AG04450 (cell line): ENCODE results near the gene PDZD7. TPM values are rescaled to one million over a fixed set of nuclear protein-coding genes. Genes with fewer than 3 reads are reported as not detected.

Experiments
- CTCF ChIA-PET: fragments of 300-600, 350-600 bp; formaldehyde crosslinking; extraction: SDS; loops from one replicate; lab custom pipeline; 2022; ENCODE audit warnings: antibody characterized with exemption, inconsistent platforms; lab: Charles Lee
- POLR2A ChIA-PET: fragments of 350-600 bp; formaldehyde crosslinking; extraction: SDS; loops from one replicate; lab custom pipeline; 2021; ENCODE audit warnings: antibody characterized with exemption, inconsistent platforms; lab: Yijun Ruan, JAX
- DNase-seq: peaks from one replicate; pipeline ENCODE4 v3.0.0-alpha.2; 2011; ENCODE audit warnings: low read depth, low spot score
- H3K27ac ChIP-seq: one replicate; pipeline ENCODE4 v1.5.1; 2012; ENCODE audit warnings: low read depth, low read length, control low read depth
- H3K27me3 ChIP-seq: one replicate; pipeline ENCODE4 v1.6.0; 2012; ENCODE audit warnings: low read length; ENCODE audit not compliant: control insufficient read depth, insufficient read depth
- H3K4me3 ChIP-seq: 2 replicates; pipeline ENCODE4 v1.5.1; 2011; ENCODE audit warnings: mild to moderate bottlenecking, low read depth, low read length, control low read depth
- H3K9me3 ChIP-seq: 2 replicates; pipeline ENCODE4 v1.5.1; 2012; ENCODE audit warnings: low read length; ENCODE audit not compliant: control insufficient read depth, insufficient read depth
- CTCF ChIP-seq: IDR thresholded peaks from 2 replicates; pipeline ENCODE4 v1.5.1; 2011; ENCODE audit warnings: low read depth, low read length, control low read depth, inconsistent platforms
- polyA minus RNA-seq: library from RNA; depleted of rRNA, polyadenylated mRNA; stranded (reverse); fragments of >200 nt; gene quantifications from 2 replicates; pipeline ENCODE4 v1.2.3, GENCODE V29; 2011; rRNA and poly(A)+ RNA removed
- polyA plus RNA-seq: library from polyadenylated mRNA; depleted of rRNA; stranded (reverse); fragments of >200 nt; gene quantifications from 2 replicates; pipeline ENCODE4 v1.2.3, GENCODE V29; 2011; rRNA removed

PDZD7 gene
- polyA plus RNA-seq (0.27 and 0.60 TPM in 2 replicates), polyA minus RNA-seq (0.26 and 0.37 TPM in 2 replicates)

- DNase-seq = peak; percentile 83
- no peaks in the 10 kb centered on the region; the same call in 1 of the 2 replicates for H3K9me3 ChIP-seq
- no peak for TF ChIP-seq CTCF
- ChIA-PET POLR2A (interaction anchor here (0.9 to 1.6 kb wide), 7 partner anchors 10 to 30 kb away, joined by 3 to 10 read pairs (median 5); partner anchors contain the start of gene KAZALD1), CTCF (interaction anchor here (0.8 to 5.8 kb wide), 10 partner anchors 10 to 112 kb away, joined by 3 to 46 read pairs (median 4); partner anchors contain the start of gene LZTS2)
- H3K4me3 ChIP-seq = peak within 1 kb of the TSS; percentile 96
- no peaks in the 10 kb centered on the region for H3K27me3 ChIP-seq
- H3K27ac ChIP-seq = peak within 1 kb of the TSS; percentile 99
Observed at GRCh38 chr10:101031128-101031795, at the start of gene PDZD7, which contains the start of gene SFXN3. PDZD7 (minus strand) TSS chr10:101031129; CDS start chr10:101030219, 910 bp downstream. SFXN3 (plus strand) TSS chr10:101031234; CDS start chr10:101034695, 3,461 bp downstream.

- H3K27me3 ChIP-seq = peaks cover 43% of the 10 kb centered on the region
- POLR2A ChIA-PET = no interaction called here
- TF ChIP-seq CTCF = no peak
- no peak overlapping the region for H3K27ac ChIP-seq
- CTCF ChIA-PET = interaction anchor here (1.0 to 1.2 kb wide), 3 partner anchors 11 to 82 kb away, joined by 3 to 4 read pairs (median 3); no protein-coding TSS in a partner anchor
- DNase-seq = no peak
- H3K4me3 ChIP-seq = no peak overlapping the region
- H3K9me3 ChIP-seq = no peaks in the 10 kb centered on the region
Observed at GRCh38 chr10:101079874-101080273, 48.9 kb upstream of the PDZD7 start.

- Histone ChIP-seq H3K4me3 (no peak overlapping the region), H3K9me3 (no peaks in the 10 kb centered on the region), H3K27ac (no peak overlapping the region), H3K27me3 (peaks cover 61% of the 10 kb centered on the region)
- ChIA-PET CTCF (interaction anchor here (0.7 to 2.9 kb wide), 4 partner anchors 16 to 65 kb away, joined by 3 to 21 read pairs (median 4); no protein-coding TSS in a partner anchor), POLR2A (no interaction called here)
- no peak for TF ChIP-seq CTCF
- no peak for DNase-seq
Observed at GRCh38 chr10:101076630-101077029, 45.7 kb upstream of the PDZD7 start.

GRCh38 chr10:101075775-101076174 lies 44.8 kb upstream of the PDZD7 start:
- Histone ChIP-seq H3K4me3 (no peak overlapping the region), H3K9me3 (no peaks in the 10 kb centered on the region), H3K27ac (no peak overlapping the region), H3K27me3 (peaks cover 61% of the 10 kb centered on the region)
- POLR2A ChIA-PET = interaction anchor here (1.3 kb wide), 1 partner anchor 15 kb away, joined by 4 read pairs; the partner anchor contains the start of gene KAZALD1
- CTCF ChIA-PET = interaction anchor here (0.7 to 2.9 kb wide), 3 partner anchors 15 to 66 kb away, joined by 3 to 21 read pairs (median 5); no protein-coding TSS in a partner anchor
- DNase-seq = no peak
- TF ChIP-seq CTCF = no peak
